Jurkat, Clone E6-1 (cell line): ENCODE data around the gene USP36.
"Not testable (repeated sequence)": the region's sequence is repeated elsewhere in the genome, so short reads cannot be mapped to it uniquely, and the experiment has no call there.

Experiments used
- DNase-seq: peaks from one replicate; pipeline ENCODE4 v3.0.0-alpha.2; 2011; ENCODE audit warnings: low read depth, low spot score
- H3K4me3 ChIP-seq: 2 replicates; pipeline ENCODE4 v1.5.1; 2011; ENCODE audit warnings: mild to moderate bottlenecking, low read length, control low read depth, moderate library complexity

The USP36 gene

DNA sequence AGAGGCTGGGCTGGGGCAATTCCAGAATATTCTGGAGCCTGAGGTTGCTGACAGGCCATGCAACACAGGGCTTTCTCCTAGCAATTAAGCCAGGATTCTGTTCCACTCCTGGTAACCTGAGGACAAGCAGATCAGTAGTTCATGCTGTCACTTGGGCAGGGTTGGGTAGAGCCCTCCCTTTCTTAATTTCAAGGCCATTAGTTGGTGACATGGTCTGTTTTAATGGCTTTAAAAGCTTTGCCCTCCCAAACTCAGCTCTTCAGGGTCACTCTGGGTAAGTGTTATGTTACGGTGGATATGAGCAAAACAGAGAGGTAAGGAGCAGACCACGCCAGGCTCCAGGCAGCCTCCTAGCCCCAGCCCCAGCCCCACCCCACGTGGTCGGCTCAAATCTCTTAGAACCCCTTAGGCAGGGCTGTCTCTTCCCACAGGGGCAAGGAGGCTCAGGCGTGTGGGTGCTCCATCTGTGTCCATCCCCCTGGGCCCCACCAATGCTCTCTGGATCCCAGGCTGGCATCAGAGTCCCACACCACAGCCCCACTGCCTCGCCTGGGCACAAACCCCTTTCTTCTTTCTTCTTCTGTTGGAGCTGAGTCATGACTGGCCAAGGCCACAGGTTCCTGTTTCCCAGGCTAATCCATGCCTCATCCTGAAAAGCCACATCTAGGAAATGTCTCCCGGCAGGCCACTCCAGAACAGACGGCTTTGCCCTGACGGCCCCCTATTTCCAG is 34.9 kb upstream of the USP36 start:
- no peak for DNase-seq
- no peak overlapping the region for H3K4me3 ChIP-seq

DNA sequence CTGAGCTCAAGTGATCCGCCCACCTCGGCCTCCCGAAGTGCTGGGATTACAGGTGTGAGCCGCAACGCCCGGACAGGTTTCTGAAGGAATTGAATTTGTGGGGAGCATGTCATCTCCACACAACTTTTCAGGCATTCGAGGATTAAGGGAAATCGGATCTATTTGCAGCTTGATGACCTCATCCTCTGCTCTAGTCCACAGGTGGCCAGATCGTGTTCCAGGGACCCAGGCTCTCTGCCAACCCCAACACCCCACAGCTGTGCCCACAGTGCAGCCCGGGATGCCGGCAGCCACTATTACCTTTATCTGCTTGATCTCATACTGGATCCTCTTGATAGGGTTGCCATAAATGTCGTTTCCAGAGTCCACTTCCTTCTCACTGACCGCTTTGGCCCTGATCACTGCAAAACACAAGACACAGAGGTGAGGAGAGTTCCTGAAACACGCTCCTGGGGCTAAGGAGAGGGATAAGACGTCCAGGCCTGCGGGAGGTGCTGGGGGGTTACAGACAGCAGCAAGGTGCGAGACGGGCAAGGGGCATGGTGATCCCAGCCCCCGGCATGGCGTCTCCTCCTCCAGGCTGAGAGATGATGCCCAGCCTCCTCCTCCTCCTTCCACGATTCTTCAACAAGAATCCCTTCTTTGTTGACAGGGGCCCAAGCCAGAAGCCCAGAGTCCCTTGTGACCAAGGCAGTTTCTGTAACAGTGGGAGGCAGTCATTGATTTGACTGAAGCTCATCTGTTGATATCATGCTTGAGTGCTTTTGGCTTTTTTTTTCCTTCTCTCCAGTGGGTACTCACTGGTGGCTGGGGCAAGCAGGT is 33.1 kb upstream of the USP36 start:
- no peak for DNase-seq
- H3K4me3 ChIP-seq, result no peak overlapping the region

DNA sequence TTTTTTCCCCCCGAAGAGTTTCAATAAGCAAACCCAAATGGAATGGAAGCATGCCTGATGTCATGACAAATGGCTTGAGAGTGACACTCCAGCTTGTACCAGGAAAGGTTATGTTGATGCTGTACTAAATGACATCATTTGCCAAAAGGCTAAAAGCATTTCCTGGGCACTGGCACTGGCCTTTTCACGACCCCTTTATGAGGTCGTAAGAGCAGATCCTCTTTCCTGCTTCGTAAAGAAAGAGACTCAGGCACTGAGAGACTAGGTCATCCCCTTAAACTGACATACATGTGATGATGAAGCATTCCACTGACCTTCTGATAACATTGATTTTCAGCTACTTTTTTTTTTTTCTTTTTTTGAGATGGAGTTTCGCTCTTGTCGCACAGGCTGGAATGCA is 31.9 kb upstream of the USP36 start:
- DNase-seq, result no peak
- H3K4me3 ChIP-seq, result no peak overlapping the region

DNA sequence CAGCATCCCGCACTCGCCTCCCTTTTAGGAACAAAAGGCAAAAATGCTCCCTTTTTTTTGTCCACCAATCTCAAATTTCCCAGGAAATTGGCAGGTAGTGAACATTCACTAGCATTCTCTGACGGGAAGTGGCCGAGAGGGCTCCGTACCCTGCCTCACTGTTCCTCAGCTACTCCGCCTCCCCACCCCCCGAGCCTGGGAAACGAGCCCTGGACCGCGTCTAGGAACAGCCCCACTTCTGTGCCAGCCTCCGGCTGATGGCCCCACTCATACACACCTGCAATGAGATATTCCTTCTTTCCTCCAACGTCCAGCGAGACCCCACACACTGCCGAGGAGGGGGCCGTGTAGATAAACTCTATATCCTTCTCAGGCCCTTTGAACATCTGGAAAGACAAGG is 30.0 kb upstream of the USP36 start:
- no peak overlapping the region for H3K4me3 ChIP-seq
- no peak for DNase-seq

DNA sequence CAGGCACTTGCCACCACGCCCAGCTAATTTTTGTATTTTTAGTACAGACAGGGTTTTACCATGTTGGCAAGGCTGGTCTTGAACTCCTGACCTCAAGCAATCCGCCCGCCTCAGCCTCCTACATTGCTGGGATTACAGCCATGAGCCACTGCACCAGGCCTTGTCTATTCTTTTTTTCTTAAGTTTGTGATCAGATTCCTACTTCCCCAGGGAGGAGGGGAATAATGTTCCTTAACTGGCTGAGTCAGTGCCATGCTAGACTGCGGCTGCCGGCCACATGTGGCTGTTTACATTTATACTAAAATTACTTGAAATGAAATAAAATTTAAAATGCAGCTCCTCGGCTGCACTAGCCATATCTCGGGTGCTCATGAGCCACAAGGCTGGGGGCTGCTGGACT is 27.8 kb upstream of the USP36 start:
- no peak overlapping the region for H3K4me3 ChIP-seq
- no peak for DNase-seq

DNA sequence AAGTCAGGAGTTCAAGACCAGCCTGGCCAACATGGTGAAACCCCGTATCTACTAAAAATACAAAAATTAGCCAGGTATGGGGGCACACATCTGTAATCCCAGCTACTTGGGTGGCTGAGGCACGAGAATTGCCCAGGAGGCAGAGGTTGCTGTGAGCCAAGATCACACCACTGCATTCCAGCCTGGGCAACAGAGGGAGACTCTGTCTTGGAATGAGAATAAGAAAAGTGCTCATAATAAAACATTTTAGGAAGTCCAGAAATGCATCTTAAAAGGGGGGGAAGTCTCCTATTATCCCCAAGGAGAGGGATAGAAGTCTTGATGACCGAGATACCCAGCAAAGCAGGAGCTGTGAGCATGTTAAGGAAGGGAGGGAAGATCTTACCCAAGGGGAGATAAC is 26.4 kb upstream of the USP36 start:
- not testable (repeated sequence) for DNase-seq, H3K4me3 ChIP-seq

DNA sequence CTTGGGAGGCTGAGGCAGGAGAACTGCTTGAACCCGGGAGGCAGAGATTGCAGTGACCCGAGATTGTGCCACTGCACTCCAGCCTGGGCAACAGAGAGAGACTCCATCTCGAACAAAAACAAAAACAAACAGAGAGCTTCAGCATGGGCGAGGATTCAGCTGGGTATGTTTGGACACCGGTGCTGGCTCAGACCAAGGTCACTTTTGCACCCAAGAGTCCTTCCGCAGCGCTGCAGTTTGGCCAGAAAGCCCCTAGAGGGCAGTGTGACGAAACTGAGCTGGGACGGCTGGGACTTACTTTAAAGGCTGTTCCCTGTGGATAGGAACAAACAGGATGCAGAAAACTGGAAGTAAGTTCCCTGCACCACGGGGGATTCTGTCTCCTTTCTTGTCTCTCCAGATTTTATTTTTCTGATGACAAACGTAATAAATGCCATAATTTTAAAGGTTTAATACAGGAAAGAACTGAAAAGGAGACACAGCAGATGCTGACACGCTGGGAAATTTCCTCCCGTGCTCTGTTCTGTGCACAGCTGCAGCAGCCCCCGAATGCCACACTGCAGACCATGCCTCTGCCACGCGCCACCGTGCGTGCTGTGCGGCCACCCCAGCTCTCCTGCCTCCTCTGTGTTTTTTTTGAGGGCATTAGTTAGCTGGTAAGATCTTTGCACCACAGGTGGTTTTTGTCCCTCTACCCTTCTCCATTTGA is 25.2 kb upstream of the USP36 start:
- DNase-seq, result no peak
- no peak overlapping the region for H3K4me3 ChIP-seq

DNA sequence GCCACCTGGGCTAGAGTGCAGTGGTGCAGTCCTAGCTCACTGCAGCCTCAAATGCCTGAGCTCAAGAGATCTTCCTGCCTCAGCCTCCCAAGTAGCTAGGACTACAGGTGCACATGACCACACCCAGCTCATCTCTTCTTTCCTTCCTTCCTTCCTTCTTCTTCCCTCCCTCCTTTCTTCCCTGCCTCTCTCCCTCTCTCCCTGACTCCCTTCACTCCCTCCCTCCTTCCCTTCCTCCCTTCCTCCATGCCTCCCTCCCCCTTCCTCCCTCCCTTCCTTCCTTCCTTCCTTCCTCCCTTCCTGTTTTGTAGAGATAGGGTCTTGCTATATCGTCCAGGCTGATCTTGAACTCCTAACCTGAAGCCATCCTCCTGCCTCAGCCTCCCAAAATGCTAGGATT is 23.5 kb upstream of the USP36 start:
- no peak for DNase-seq
- no peak overlapping the region for H3K4me3 ChIP-seq

DNA sequence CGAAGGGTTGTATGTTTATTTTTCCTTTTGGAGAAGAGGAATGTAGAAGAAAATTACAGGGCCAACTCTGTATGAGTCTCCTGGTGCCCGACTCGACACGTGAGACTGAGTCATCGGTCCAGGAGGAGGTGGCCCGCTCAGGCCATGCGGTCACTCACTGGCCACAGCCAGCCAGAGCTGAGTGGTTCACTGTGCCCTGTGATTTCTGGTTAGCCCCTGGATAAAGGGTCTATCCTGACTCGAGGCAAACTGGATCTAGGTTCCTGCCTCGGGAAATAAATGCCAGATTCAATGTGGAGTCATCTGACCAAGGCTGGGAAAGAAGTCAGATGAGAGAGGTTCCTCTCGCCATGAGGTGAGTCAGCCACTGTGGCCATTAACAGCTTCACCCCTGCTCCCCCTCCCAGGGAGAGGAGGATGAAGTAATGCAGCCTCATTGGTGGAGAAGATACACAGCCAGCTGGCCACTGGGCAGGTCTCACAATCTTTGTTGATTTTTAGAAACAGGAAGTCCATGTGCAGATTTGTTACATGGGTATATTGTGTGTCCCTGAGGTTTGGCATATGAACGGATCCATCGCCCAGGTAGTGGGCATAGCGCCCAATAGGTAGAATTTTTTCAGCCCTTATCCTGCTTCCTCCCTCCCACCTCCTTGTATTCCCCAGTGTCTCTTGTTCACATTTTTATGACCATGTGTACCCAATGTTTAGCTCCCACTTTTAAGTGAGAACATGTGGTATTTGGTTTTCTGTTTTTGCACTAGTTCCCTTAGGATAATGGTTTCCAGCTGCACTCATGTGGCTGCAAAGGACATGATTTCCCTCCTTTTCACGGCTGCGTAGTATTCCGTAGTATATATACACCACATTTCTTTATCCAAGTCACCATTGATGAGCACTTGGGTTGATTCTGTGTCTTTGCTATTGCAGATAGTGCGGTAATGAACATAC is 21.7 kb upstream of the USP36 start:
- no peak overlapping the region for H3K4me3 ChIP-seq
- no peak for DNase-seq

DNA sequence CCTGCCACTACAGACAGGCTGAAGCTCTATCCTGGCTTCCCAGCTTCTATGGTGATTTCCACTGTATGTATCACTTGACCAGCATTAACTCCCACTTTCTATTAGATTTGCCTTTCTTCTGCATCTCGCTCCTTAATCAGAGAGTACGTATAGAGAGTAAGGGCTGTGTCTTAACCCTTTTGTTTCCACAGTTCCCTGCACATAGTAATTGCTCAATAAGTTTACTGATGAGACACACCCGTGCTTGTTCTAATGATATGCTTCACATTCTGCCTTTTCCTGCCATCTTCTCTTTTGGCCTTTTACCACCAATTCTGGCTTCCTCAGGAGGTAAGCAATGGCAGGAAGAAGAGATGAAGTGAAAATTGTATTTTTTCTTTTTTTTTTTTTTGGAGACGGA is 20.6 kb upstream of the USP36 start:
- DNase-seq, result no peak
- H3K4me3 ChIP-seq, result no peak overlapping the region

DNA sequence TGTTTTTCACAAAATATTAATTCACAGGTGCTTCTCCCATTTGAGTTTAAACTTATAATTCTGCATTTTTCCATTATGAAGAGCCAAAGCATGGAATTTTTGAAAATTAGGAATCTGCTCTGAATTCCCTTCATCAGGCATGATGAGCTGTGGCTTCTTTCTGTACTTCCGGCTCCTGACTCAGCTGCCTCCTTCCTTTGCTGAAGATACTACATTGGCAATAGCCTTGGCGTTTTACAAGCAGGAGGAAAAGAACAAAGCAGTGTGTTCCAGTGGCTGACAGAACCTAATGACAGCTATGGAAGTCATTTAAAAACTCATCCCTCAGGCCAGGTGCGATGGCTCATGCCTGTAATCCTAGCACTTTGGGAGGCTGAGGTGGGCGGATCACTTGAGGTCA is 18.4 kb upstream of the USP36 start:
- DNase-seq, result no peak
- H3K4me3 ChIP-seq, result no peak overlapping the region

DNA sequence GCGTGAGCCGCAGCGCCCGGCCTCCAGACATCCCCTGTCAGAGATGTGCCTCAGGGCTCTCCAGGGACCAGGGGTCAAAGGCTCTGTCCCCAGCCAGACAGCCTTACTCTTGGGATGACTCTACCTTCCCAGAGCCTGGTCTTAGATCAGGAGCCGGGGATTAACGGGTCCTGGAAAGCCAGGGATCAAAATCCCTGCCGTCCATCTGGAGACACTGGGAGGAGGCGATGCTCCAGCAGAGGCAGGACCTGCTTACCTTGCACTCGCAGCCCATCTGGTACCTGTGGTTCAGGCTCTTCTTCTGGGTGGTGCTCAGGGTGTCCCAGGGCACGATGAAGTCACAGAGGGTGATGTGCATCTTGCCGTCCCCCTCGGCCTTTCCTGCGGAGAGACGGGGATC is 16.7 kb upstream of the USP36 start:
- DNase-seq, result no peak
- H3K4me3 ChIP-seq, result no peak overlapping the region

DNA sequence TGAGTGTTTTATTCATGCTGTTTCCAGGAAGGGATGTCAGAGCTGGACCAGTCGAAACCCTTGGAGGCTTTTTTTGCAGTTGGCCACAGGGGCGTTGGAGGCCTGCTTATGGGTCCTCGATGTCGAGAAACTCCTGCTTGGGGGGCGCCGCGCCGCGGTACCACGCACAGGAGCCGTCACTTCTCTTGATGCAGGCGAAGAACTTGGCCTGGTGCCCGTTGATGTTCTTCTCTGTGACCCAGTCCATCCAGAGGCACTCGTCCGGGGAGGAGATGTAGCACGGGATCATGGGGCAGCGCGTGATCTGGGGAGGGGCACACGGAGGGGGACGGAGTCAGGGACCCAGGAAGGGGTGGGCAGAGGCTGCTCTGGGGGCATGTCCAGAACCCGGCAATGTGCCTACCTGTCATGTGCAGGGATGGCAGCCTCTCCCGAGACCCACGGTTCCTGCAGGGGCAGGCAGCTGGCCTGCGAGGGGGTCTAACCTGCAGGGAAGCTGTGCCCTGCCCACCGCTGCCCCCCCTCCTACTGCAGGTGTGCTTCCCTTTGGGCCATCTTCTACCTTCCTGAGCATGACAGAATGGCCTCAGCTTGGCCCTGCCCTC is 15.0 kb upstream of the USP36 start:
- no peak overlapping the region for H3K4me3 ChIP-seq

DNA sequence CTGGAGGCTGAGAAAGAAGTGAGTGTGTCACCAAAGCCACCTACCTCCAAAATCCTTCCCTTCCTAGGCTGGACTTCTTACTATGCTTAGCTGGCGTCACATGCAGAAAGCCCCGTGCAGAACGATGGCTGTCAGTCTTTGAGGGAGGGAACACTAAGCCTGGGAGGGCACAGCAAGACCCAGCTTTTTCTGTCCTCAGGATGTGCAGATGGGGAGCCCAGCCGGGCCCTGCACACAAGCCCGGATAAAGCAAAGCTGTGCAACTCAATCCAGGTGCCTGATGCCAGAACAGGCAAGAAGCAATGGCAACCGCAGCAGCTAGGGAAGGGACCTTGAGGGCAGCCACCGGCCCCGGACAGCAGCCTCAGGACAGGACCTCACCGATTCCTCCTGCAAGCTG is 13.9 kb upstream of the USP36 start:
- no peak for DNase-seq
- no peak overlapping the region for H3K4me3 ChIP-seq

More for the DNA sequence above, 15.0 kb upstream of the USP36 start:
- DNase-seq, result no peak

DNA sequence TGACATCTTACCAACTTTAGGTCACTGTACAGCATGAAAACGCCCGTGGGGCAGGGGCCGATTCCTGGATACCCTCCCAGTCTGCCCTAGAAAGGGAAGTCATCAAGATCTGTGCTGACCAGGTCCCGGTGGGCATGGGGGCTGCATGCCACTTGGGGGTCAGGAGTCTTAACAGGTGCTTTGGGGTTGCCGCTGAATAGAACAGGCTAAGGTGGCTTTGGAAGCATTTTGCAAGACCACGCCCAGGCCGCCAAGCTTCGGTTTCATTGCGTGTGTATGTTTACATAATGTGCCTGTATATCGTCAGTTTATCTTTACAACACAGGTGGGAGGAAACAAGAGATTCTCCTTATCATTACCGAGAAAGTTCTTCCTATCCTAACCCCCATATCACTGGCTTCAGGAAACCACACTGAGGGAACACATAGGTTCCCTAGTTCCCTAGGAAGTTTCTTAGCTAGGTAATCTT is 13.3 kb upstream of the USP36 start:
- no peak for DNase-seq
- no peak overlapping the region for H3K4me3 ChIP-seq

DNA sequence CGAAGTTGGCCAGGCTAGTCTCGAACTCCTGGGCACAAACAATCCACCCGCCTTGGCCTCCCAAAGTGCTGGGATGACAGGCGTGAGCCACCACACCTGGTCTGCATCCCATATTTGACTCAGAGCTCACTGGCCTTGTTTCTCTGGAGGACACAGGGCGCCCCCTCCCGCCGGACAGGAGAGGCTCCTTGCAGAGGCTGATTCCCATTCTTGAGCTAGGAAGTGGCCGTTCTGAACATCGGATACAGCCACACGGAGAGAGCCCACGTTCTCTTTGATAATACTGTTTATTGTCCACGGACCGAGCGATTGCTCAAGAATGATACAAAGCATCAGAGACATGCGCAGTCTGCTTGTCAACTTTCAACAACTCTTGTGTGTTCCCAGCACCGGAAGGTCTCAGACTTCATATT is 12.1 kb upstream of the USP36 start:
- DNase-seq, result no peak
- no peak overlapping the region for H3K4me3 ChIP-seq

DNA sequence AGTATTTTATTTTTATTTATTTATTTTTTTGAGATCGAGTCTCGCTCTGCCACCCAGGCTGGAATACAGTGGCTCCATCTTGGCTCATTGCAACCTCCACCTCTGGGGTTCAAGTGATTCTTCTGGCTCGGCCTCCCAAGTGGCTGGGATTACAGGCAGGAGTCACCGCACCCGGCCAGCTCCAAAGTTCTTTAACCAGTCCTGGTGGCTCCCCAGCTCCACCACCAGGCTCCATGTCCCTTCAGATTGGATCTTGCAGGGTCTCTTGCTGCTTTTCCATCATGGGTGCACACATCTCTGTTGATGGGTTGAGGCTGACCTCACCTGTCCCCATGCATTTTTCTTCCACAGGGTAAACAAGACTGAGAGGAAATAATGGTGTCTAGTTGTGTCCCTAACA is 8.4 kb upstream of the USP36 start:
- no peak overlapping the region for H3K4me3 ChIP-seq
- DNase-seq, result no peak

DNA sequence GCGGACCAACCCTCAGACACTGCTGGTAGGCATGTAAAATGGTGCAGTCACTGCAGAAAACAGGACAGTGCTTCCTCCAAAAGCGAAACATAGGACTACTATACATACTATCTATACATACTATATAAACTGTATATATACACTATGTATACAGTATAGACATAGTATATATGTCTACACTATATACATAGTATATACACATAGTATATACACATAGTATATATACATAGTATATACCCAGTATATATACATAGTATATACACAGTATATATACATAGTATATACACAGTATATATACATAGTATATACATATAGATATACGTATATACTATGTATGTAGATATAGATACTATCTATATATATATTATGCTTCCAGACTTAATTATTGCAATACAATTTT is 6.4 kb upstream of the USP36 start:
- DNase-seq, result no peak
- no peak overlapping the region for H3K4me3 ChIP-seq
